ENCODE measurements around the gene XYLT1. TPM values are rescaled to one million over a fixed set of nuclear protein-coding genes. Genes with fewer than 3 reads are reported as not detected.

Gene XYLT1
- total and polyA plus RNA-seq, 9 of the 15 experiments (the other 6 are each of a cell fraction or from before 2014, with no cell fraction given): 0.03 to 0.09 (median 0.08) TPM; not detected in 6

DNA sequence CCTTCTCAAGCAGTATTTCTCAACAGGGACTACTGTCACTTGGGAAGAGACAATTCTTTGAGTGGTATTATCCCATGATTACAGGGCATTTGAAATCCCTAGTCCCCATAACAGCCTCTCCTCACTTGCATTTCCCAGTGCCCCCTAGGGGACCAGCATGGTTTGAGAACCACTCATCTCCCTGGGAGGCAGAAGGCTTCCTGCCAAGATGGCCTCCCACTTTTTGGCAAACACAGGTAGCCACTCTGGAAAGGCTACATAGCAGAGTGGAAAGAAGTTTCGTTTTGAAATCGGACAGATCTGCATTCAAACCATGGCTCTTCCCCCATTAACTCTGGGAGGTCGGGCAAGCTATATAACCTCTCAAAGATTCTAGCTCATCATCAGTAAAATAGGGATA lies 256.8 kb downstream of the XYLT1 start:
- Histone ChIP-seq H3K9ac (ENCODE audit: insufficient read depth in 1 of 2, low read depth in 2 of 2, low read length in 2 of 2) (no peak overlapping the region), H3K36me3 (ENCODE audit: control insufficient read depth, insufficient read depth, low read length) (no peaks in the 10 kb centered on the region), H3K9me3 (replicated peaks; ENCODE audit: control insufficient read depth, insufficient read depth, low read depth, low read length) (no peaks in the 10 kb centered on the region; the same call in none of the 2 replicates), H4K20me1 (replicated peaks; ENCODE audit: control insufficient read depth, insufficient read depth, low read length) (no peaks in the 10 kb centered on the region), H3K4me2 (ENCODE audit: insufficient read depth, low read length) (no peak overlapping the region), H3K27me3 (ENCODE audit: control insufficient read depth in 2 of 2, insufficient read depth in 2 of 2, low read length in 2 of 2) (peaks cover 7 to 14% of the 10 kb centered on the region in 2 experiments; a peak in 3 of 5 replicates), H2AFZ (ENCODE audit: low read depth, low read length) (no peak overlapping the region), H3K79me2 (ENCODE audit: control insufficient read depth, insufficient read depth, low read length) (no peaks in the 10 kb centered on the region), H3K27ac (ENCODE audit: extremely low read depth, low read depth, low read length) (no peak overlapping the region), H3K9me1 (ENCODE audit: control insufficient read depth, insufficient read depth, low read length) (no peaks in the 10 kb centered on the region), H3K4me3 (no peak overlapping the region), H3K4me1 (replicated peaks in 1 of 2; ENCODE audit: control insufficient read depth in 2 of 2, insufficient read depth in 2 of 2, low read length in 2 of 2) (no peaks in the 10 kb centered on the region)
- no peak for DNase-seq (ENCODE audit: extremely low read depth in 1 of 4, low spot score in 3 of 4)
- FAIRE-seq: no peak
- ATAC-seq: no peak
- CTCF ChIA-PET (ENCODE audit: low intra/inter-chr PET ratio): no interaction called here
- no TSS peak for BruUV-seq (replicated peaks)
- in situ Hi-C loops (cut with MboI): no loop called here
- POLR2A ChIA-PET: no interaction called here
- WGBS (ENCODE audit: insufficient coverage, low coverage, missing lambda C conversion rate): 0% methylated on average over 3 of the region's 3 CpGs
- TF ChIP-seq CREB3L1 (IDR thresholded peaks at IDR 0.05; ENCODE audit: borderline replicate concordance, low read depth): no peak
- peak in 2 of 3 experiments; percentile 7 to 71 for TF ChIP-seq YY1 (IDR thresholded peaks at IDR 0.05; ENCODE audit: borderline replicate concordance in 1 of 3, control insufficient read depth in 1 of 3, extremely low read depth in 1 of 3, insufficient read depth in 3 of 3, insufficient read length in 1 of 3, insufficient replicate concordance in 2 of 3, low read depth in 1 of 3, low read length in 2 of 3)
- no peak for TF ChIP-seq MTF1 (CRISPR knock-in tag; IDR thresholded peaks at IDR 0.05; ENCODE audit: borderline replicate concordance)
- intact Hi-C loops (cut with micrococcal nuclease): no loop called here

Data from K562 (cell line).